Activated CD4-positive, alpha-beta T cell treated with anti-CD3 and anti-CD28 coated beads for 48 hours (primary cell): Measurements from ENCODE around the gene GNG7.
"Not testable (repeated sequence)": the region's sequence is repeated elsewhere in the genome, so short reads cannot be mapped to it uniquely, and the experiment has no call there.

Source experiments
- DNase-seq: peaks from one replicate; pipeline ENCODE4 v3.0.0-alpha.2; 2020

Gene GNG7

GRCh38 chr19:2668175-2668763, 34.2 kb downstream of the GNG7 start:
- DNase-seq, result no peak

- not testable (repeated sequence) for DNase-seq
Measured at GRCh38 chr19:2667349-2667748, 35.1 kb downstream of the GNG7 start.

- no peak for DNase-seq
Measured at GRCh38 chr19:2666344-2666994, 36.0 kb downstream of the GNG7 start.

GRCh38 chr19:2665103-2665502, 37.4 kb downstream of the GNG7 start:
- DNase-seq, result no peak

GRCh38 chr19:2663920-2664571, 38.4 kb downstream of the GNG7 start:
- no peak for DNase-seq

GRCh38 chr19:2661615-2662014, 40.9 kb downstream of the GNG7 start:
- peak; percentile 58 for DNase-seq

- DNase-seq, result no peak
Measured at GRCh38 chr19:2659856-2660432, 42.5 kb downstream of the GNG7 start.

- no peak for DNase-seq
Measured at GRCh38 chr19:2656533-2656932, 46.0 kb downstream of the GNG7 start.

GRCh38 chr19:2653710-2654707, 48.5 kb downstream of the GNG7 start:
- DNase-seq, result no peak

GRCh38 chr19:2653218-2653617, 49.3 kb downstream of the GNG7 start:
- DNase-seq, result no peak

- no peak for DNase-seq
Measured at GRCh38 chr19:2652504-2653099, 49.9 kb downstream of the GNG7 start.

GRCh38 chr19:2651002-2651733, 51.3 kb downstream of the GNG7 start:
- not testable (repeated sequence) for DNase-seq

GRCh38 chr19:2650515-2650914, 52.0 kb downstream of the GNG7 start:
- no peak for DNase-seq

- DNase-seq, result peak; percentile 83
Measured at GRCh38 chr19:2648528-2648937, 54.0 kb downstream of the GNG7 start.

- no peak for DNase-seq
Measured at GRCh38 chr19:2648099-2648498, 54.4 kb downstream of the GNG7 start.

- DNase-seq, result no peak
Measured at GRCh38 chr19:2646866-2647535, 55.5 kb downstream of the GNG7 start.

GRCh38 chr19:2645826-2646225, 56.7 kb downstream of the GNG7 start:
- no peak for DNase-seq

- DNase-seq, result not testable (repeated sequence)
Measured at GRCh38 chr19:2643123-2643737, 59.3 kb downstream of the GNG7 start.

- DNase-seq, result no peak
Measured at GRCh38 chr19:2641332-2641698, 61.2 kb downstream of the GNG7 start.

- DNase-seq, result no peak
Measured at GRCh38 chr19:2640563-2641331, 61.7 kb downstream of the GNG7 start.
